GM23338 (cell line): ENCODE measurements around the gene TMEM212. TPM values are rescaled to one million over a fixed set of nuclear protein-coding genes. Genes with fewer than 3 reads are reported as not detected.

Source experiments
- ATAC-seq: fragments of 200-7000 bp; cut with Tn5 transposase; 3 replicates; pipeline ENCODE4 v1.9.1; 2020
- DNase-seq: peaks from one replicate; pipeline ENCODE4 v3.0.0-alpha.2; 2015; ENCODE audit warnings: low spot score
- H2AFZ ChIP-seq: fragments of 200-600 bp; sonication (generic); 2 replicates; pipeline ENCODE4 v1.8.0; 2016; ENCODE audit warnings: antibody characterized with exemption, mild to moderate bottlenecking, moderate library complexity
- H3F3A ChIP-seq: fragments of 200-600 bp; sonication (generic); replicated peaks from 2 replicates; pipeline ENCODE4 v1.8.0; 2017; ENCODE audit warnings: antibody characterized with exemption, mixed run types, low read depth
- H3K27ac ChIP-seq: fragments of 200-600 bp; sonication (generic); 2 replicates; pipeline ENCODE4 v1.6.1; 2016; ENCODE audit warnings: low read depth
- H3K27me3 ChIP-seq: fragments of 200-600 bp; sonication (generic); 2 replicates; pipeline ENCODE4 v1.8.0; 2016; ENCODE audit warnings: mild to moderate bottlenecking, mixed run types, moderate library complexity; ENCODE audit not compliant: insufficient read depth
- H3K36me3 ChIP-seq: fragments of 200-600 bp; sonication (generic); 2 replicates; pipeline ENCODE4 v1.8.0; 2016; ENCODE audit warnings: mild to moderate bottlenecking; ENCODE audit not compliant: insufficient read depth
- H3K4me1 ChIP-seq: fragments of 200-600 bp; sonication (generic); 2 replicates; pipeline ENCODE4 v1.8.0; 2016; ENCODE audit warnings: mild to moderate bottlenecking, moderate library complexity; ENCODE audit not compliant: insufficient read depth
- H3K4me2 ChIP-seq: fragments of 200-600 bp; sonication (generic); 2 replicates; pipeline ENCODE4 v1.7.1; 2017; ENCODE audit warnings: mixed run types
- H3K4me3 ChIP-seq: fragments of 200-600 bp; sonication (generic); 2 replicates; pipeline ENCODE4 v1.6.1; 2016; ENCODE audit warnings: mixed run types
- H3K79me2 ChIP-seq: fragments of 200-600 bp; sonication (generic); replicated peaks from 2 replicates; pipeline ENCODE4 v1.8.0; 2017; ENCODE audit warnings: mild to moderate bottlenecking; ENCODE audit not compliant: insufficient read depth
- H3K9me2 ChIP-seq: fragments of 200-600 bp; sonication (generic); 2 replicates; pipeline ENCODE4 v1.8.0; 2017; ENCODE audit not compliant: insufficient read depth
- H4K20me1 ChIP-seq: fragments of 200-600 bp; sonication (generic); replicated peaks from 2 replicates; pipeline ENCODE4 v1.8.0; 2017; ENCODE audit warnings: mild to moderate bottlenecking; ENCODE audit not compliant: insufficient read depth
- H3K27ac Mint-ChIP-seq: 2 replicates; pipeline ENCODE4 v1.8.0; 2020; ENCODE audit warnings: inconsistent platforms, mild to moderate bottlenecking, moderate library complexity, mixed read lengths
- H3K27me3 Mint-ChIP-seq: 3 replicates; pipeline ENCODE4 v1.8.0; 2022; ENCODE audit warnings: low read depth, mild to moderate bottlenecking, moderate library complexity, mixed read lengths, inconsistent platforms; ENCODE audit not compliant: insufficient read depth, poor library complexity
- H3K36me3 Mint-ChIP-seq: 3 replicates; pipeline ENCODE4 v1.8.0; 2021; ENCODE audit warnings: low read depth, mild to moderate bottlenecking, inconsistent platforms, moderate library complexity, mixed read lengths
- H3K4me1 Mint-ChIP-seq: 3 replicates; pipeline ENCODE4 v1.8.0; 2020; ENCODE audit warnings: mild to moderate bottlenecking, inconsistent platforms, mixed read lengths
- H3K4me3 Mint-ChIP-seq: 3 replicates; pipeline ENCODE4 v1.8.0; 2021; ENCODE audit warnings: moderate library complexity, mild to moderate bottlenecking, inconsistent platforms, mixed read lengths
- H3K9me3 Mint-ChIP-seq: 3 replicates; pipeline ENCODE4 v1.8.0; 2020; ENCODE audit warnings: moderate library complexity, mild to moderate bottlenecking, inconsistent platforms, mixed read lengths
- CREB1 ChIP-seq: fragments of 250-450 bp; sonication (Bioruptor Pico); IDR thresholded peaks from 2 replicates; pipeline ENCODE4 v1.5.0; 2020; ENCODE audit warnings: low read depth, mild to moderate bottlenecking, moderate library complexity
- EZH2 ChIP-seq: fragments of 200-600 bp; sonication (generic); IDR thresholded peaks from one replicate; pipeline ENCODE4 v1.8.0; 2017; ENCODE audit warnings: antibody characterized with exemption, mild to moderate bottlenecking, low read depth; ENCODE audit not compliant: unreplicated experiment
- EZH2phosphoT487 ChIP-seq: fragments of 200-600 bp; sonication (generic); IDR thresholded peaks from one replicate; pipeline ENCODE4 v1.8.1; 2018; ENCODE audit warnings: antibody characterized with exemption; ENCODE audit not compliant: unreplicated experiment
- NANOG ChIP-seq: IDR thresholded peaks from 2 replicates; pipeline ENCODE4 v1.6.1; 2016; ENCODE audit warnings: antibody characterized with exemption, borderline replicate concordance
- STAT1 ChIP-seq: IDR thresholded peaks from one replicate; pipeline ENCODE4 v1.6.1; 2016; ENCODE audit warnings: antibody characterized with exemption; ENCODE audit not compliant: unreplicated experiment
- ZNF114 ChIP-seq: fragments of 250-450 bp; sonication (Bioruptor Pico); IDR thresholded peaks from 2 replicates; pipeline ENCODE4 v1.5.0; 2020; ENCODE audit warnings: mild to moderate bottlenecking, moderate library complexity
- polyA plus RNA-seq: library from polyadenylated mRNA; unstranded; fragments of >200 nt; fragmentation: Nextera tagmentation; extraction: Ambion mirVana; gene quantifications from 2 replicates; pipeline ENCODE4 v1.2.1, GENCODE V29; 2016
- total RNA-seq: library from RNA; depleted of rRNA; stranded (reverse); fragments of >200 nt; shearing (Covaris generic); gene quantifications from 2 replicates; pipeline ENCODE4 v1.2.3, GENCODE V29; 2014
- TF ChIP-seq, protein P1 (sequence below): fragments of 250-450 bp; sonication (Bioruptor Pico); IDR thresholded peaks from 2 replicates; pipeline ENCODE4 v1.5.0; 2020; ENCODE audit warnings: mild to moderate bottlenecking, moderate library complexity
- TF ChIP-seq, protein P2 (sequence below), 2 experiments: fragments of 200-600 bp in 1 of 2; sonication (generic) in 1 of 2; conservative IDR thresholded peaks; 2 replicates each; pipeline versions ENCODE4 v1.5.1 to v1.6.1; 2016 to 2017; ENCODE audit warnings: antibody characterized with exemption in 2 of 2, low read depth in 2 of 2, mild to moderate bottlenecking in 2 of 2, moderate library complexity in 1 of 2
- TF ChIP-seq, protein P3 (sequence below): IDR thresholded peaks from one replicate; pipeline ENCODE4 v1.6.1; 2018; ENCODE audit warnings: antibody characterized with exemption; ENCODE audit not compliant: unreplicated experiment
- TF ChIP-seq, protein P4 (sequence below): IDR thresholded peaks from 2 replicates; pipeline ENCODE4 v1.6.1; 2016; ENCODE audit warnings: antibody characterized with exemption

Gene TMEM212
- total and polyA plus RNA-seq, 2 experiments from 2014 or later: not detected

DNA sequence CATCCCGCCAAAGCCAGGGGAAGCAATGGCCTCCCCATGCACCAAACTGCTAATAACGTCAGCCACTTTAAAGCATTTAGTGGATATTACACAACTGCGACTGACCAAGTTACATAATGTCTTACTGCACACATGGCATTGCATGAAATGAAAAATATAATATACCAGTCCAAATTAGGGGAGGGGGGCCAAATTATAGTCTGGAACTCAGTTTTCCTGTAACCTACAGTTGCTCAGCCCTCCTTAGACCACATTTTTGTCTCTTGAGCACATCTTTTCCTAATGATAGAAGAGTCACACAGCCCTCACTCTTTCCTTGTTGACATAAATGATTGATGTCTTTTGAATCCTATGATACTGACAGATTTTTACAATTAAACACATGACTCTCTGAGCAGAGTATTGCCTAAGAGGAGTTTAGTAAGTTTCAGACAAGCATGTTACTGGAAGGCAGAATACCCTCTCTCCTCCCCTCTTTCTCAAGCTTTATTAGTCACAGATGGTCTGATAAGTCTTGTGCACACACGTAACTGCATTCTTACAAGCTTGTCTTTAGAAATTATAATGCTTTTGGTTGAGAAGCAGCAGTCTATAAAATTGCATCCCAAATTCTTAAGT is 31.7 kb upstream of the TMEM212 start (continued):
- TF ChIP-seq, protein P1, sequence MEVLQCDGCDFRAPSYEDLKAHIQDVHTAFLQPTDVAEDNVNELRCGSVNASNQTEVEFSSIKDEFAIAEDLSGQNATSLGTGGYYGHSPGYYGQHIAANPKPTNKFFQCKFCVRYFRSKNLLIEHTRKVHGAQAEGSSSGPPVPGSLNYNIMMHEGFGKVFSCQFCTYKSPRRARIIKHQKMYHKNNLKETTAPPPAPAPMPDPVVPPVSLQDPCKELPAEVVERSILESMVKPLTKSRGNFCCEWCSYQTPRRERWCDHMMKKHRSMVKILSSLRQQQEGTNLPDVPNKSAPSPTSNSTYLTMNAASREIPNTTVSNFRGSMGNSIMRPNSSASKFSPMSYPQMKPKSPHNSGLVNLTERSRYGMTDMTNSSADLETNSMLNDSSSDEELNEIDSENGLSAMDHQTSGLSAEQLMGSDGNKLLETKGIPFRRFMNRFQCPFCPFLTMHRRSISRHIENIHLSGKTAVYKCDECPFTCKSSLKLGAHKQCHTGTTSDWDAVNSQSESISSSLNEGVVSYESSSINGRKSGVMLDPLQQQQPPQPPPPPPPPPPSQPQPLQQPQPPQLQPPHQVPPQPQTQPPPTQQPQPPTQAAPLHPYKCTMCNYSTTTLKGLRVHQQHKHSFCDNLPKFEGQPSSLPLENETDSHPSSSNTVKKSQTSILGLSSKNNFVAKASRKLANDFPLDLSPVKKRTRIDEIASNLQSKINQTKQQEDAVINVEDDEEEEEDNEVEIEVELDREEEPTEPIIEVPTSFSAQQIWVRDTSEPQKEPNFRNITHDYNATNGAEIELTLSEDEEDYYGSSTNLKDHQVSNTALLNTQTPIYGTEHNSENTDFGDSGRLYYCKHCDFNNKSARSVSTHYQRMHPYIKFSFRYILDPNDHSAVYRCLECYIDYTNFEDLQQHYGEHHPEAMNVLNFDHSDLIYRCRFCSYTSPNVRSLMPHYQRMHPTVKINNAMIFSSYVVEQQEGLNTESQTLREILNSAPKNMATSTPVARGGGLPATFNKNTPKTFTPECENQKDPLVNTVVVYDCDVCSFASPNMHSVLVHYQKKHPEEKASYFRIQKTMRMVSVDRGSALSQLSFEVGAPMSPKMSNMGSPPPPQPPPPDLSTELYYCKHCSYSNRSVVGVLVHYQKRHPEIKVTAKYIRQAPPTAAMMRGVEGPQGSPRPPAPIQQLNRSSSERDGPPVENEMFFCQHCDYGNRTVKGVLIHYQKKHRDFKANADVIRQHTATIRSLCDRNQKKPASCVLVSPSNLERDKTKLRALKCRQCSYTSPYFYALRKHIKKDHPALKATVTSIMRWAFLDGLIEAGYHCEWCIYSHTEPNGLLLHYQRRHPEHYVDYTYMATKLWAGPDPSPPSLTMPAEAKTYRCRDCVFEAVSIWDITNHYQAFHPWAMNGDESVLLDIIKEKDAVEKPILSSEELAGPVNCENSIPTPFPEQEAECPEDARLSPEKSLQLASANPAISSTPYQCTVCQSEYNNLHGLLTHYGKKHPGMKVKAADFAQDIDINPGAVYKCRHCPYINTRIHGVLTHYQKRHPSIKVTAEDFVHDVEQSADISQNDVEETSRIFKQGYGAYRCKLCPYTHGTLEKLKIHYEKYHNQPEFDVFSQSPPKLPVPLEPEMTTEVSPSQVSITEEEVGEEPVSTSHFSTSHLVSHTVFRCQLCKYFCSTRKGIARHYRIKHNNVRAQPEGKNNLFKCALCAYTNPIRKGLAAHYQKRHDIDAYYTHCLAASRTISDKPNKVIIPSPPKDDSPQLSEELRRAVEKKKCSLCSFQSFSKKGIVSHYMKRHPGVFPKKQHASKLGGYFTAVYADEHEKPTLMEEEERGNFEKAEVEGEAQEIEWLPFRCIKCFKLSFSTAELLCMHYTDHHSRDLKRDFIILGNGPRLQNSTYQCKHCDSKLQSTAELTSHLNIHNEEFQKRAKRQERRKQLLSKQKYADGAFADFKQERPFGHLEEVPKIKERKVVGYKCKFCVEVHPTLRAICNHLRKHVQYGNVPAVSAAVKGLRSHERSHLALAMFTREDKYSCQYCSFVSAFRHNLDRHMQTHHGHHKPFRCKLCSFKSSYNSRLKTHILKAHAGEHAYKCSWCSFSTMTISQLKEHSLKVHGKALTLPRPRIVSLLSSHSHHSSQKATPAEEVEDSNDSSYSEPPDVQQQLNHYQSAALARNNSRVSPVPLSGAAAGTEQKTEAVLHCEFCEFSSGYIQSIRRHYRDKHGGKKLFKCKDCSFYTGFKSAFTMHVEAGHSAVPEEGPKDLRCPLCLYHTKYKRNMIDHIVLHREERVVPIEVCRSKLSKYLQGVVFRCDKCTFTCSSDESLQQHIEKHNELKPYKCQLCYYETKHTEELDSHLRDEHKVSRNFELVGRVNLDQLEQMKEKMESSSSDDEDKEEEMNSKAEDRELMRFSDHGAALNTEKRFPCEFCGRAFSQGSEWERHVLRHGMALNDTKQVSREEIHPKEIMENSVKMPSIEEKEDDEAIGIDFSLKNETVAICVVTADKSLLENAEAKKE: no peak
- TF ChIP-seq, protein P2, sequence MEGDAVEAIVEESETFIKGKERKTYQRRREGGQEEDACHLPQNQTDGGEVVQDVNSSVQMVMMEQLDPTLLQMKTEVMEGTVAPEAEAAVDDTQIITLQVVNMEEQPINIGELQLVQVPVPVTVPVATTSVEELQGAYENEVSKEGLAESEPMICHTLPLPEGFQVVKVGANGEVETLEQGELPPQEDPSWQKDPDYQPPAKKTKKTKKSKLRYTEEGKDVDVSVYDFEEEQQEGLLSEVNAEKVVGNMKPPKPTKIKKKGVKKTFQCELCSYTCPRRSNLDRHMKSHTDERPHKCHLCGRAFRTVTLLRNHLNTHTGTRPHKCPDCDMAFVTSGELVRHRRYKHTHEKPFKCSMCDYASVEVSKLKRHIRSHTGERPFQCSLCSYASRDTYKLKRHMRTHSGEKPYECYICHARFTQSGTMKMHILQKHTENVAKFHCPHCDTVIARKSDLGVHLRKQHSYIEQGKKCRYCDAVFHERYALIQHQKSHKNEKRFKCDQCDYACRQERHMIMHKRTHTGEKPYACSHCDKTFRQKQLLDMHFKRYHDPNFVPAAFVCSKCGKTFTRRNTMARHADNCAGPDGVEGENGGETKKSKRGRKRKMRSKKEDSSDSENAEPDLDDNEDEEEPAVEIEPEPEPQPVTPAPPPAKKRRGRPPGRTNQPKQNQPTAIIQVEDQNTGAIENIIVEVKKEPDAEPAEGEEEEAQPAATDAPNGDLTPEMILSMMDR (conservative IDR thresholded peaks at IDR 0.05; ENCODE audit: low read depth in 2 of 2): no peak
- TF ChIP-seq ZNF114 (CRISPR knock-in tag) (no peak), EZH2 (no peak)

DNA sequence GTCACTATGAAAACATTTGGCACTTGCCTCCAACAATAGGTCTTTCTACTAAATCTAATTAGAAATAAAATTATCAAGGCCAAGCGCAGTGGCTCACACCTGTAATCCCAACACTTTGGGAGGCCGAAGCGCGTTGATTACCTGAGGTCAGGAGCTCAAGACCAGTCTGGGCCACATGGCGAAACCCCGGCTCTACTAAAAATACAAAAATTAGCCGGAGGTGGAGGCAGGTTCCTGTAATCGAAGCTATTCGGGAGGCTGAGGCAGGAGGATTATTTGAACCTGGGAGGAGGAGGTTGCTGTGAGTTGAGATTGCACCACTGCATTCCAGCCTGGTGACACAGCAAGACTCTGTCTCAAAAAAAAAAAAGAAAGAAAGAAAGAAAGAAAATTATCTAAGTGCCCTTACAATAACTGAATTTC is 31.2 kb upstream of the TMEM212 start:
- DNase-seq: no peak
- H3K36me3 Mint-ChIP-seq: no peaks in the 10 kb centered on the region
- no peak overlapping the region for H3K27ac Mint-ChIP-seq
- TF ChIP-seq STAT1 (no peak), CREB1 (CRISPR knock-in tag) (no peak), NANOG (no peak), EZH2 (no peak), EZH2phosphoT487 (no peak)
- TF ChIP-seq, protein P3, sequence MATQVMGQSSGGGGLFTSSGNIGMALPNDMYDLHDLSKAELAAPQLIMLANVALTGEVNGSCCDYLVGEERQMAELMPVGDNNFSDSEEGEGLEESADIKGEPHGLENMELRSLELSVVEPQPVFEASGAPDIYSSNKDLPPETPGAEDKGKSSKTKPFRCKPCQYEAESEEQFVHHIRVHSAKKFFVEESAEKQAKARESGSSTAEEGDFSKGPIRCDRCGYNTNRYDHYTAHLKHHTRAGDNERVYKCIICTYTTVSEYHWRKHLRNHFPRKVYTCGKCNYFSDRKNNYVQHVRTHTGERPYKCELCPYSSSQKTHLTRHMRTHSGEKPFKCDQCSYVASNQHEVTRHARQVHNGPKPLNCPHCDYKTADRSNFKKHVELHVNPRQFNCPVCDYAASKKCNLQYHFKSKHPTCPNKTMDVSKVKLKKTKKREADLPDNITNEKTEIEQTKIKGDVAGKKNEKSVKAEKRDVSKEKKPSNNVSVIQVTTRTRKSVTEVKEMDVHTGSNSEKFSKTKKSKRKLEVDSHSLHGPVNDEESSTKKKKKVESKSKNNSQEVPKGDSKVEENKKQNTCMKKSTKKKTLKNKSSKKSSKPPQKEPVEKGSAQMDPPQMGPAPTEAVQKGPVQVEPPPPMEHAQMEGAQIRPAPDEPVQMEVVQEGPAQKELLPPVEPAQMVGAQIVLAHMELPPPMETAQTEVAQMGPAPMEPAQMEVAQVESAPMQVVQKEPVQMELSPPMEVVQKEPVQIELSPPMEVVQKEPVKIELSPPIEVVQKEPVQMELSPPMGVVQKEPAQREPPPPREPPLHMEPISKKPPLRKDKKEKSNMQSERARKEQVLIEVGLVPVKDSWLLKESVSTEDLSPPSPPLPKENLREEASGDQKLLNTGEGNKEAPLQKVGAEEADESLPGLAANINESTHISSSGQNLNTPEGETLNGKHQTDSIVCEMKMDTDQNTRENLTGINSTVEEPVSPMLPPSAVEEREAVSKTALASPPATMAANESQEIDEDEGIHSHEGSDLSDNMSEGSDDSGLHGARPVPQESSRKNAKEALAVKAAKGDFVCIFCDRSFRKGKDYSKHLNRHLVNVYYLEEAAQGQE: no peak
- TF ChIP-seq, protein P4, sequence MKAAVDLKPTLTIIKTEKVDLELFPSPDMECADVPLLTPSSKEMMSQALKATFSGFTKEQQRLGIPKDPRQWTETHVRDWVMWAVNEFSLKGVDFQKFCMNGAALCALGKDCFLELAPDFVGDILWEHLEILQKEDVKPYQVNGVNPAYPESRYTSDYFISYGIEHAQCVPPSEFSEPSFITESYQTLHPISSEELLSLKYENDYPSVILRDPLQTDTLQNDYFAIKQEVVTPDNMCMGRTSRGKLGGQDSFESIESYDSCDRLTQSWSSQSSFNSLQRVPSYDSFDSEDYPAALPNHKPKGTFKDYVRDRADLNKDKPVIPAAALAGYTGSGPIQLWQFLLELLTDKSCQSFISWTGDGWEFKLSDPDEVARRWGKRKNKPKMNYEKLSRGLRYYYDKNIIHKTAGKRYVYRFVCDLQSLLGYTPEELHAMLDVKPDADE: no peak

More for the DNA sequence above, 31.2 kb upstream of the TMEM212 start:
- Histone ChIP-seq H3K36me3 (no peaks in the 10 kb centered on the region), H3K4me3 (no peak overlapping the region), H3K4me2 (no peak overlapping the region), H3K27me3 (peaks cover 42% of the 10 kb centered on the region), H3K4me1 (no peaks in the 10 kb centered on the region), H3K9me2 (no peaks in the 10 kb centered on the region), H4K20me1 (no peaks in the 10 kb centered on the region), H3K27ac (no peak overlapping the region), H2AFZ (no peak overlapping the region), H3K79me2 (no peaks in the 10 kb centered on the region), H3F3A (no peaks in the 10 kb centered on the region; the same call in 1 of the 2 replicates)
- no peak overlapping the region for H3K4me3 Mint-ChIP-seq
- peaks cover 21% of the 10 kb centered on the region for H3K27me3 Mint-ChIP-seq
- ATAC-seq: no peak
- peaks cover 4% of the 10 kb centered on the region; the same call in 2 of the 3 replicates for H3K4me1 Mint-ChIP-seq
- H3K9me3 Mint-ChIP-seq: no peaks in the 10 kb centered on the region
